Frontal cortex (tissue), 4 donors: ENCODE data around the gene USP26. TPM values are rescaled to one million over a fixed set of nuclear protein-coding genes. Genes with fewer than 3 reads are reported as not detected.
A peak's percentile ranks its signal among the peaks of the same experiment; 100 is the strongest.
"Not testable (repeated sequence)": the region's sequence is repeated elsewhere in the genome, so short reads cannot be mapped to it uniquely, and the experiment has no call there.

Source experiments
- DNase-seq, 2 donors: peaks; one replicate each; pipeline ENCODE4 v3.0.0; 2012; ENCODE audit warnings: low spot score in 2 of 2
- FAIRE-seq: peaks from 2 replicates; lab custom pipeline; 2012; peaks lifted over from hg19 to GRCh38; lab: Jason Lieb, UNC
- total RNA-seq: library from RNA; depleted of rRNA; stranded (reverse); fragments of >200 nt; gene quantifications from one replicate; pipeline ENCODE4 v1.2.3, GENCODE V29; 2014
- donor health status: control.
- donor health status: control.
- donor health status: control.

USP26 gene, protein sequence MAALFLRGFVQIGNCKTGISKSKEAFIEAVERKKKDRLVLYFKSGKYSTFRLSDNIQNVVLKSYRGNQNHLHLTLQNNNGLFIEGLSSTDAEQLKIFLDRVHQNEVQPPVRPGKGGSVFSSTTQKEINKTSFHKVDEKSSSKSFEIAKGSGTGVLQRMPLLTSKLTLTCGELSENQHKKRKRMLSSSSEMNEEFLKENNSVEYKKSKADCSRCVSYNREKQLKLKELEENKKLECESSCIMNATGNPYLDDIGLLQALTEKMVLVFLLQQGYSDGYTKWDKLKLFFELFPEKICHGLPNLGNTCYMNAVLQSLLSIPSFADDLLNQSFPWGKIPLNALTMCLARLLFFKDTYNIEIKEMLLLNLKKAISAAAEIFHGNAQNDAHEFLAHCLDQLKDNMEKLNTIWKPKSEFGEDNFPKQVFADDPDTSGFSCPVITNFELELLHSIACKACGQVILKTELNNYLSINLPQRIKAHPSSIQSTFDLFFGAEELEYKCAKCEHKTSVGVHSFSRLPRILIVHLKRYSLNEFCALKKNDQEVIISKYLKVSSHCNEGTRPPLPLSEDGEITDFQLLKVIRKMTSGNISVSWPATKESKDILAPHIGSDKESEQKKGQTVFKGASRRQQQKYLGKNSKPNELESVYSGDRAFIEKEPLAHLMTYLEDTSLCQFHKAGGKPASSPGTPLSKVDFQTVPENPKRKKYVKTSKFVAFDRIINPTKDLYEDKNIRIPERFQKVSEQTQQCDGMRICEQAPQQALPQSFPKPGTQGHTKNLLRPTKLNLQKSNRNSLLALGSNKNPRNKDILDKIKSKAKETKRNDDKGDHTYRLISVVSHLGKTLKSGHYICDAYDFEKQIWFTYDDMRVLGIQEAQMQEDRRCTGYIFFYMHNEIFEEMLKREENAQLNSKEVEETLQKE
- not detected for total RNA-seq

DNA sequence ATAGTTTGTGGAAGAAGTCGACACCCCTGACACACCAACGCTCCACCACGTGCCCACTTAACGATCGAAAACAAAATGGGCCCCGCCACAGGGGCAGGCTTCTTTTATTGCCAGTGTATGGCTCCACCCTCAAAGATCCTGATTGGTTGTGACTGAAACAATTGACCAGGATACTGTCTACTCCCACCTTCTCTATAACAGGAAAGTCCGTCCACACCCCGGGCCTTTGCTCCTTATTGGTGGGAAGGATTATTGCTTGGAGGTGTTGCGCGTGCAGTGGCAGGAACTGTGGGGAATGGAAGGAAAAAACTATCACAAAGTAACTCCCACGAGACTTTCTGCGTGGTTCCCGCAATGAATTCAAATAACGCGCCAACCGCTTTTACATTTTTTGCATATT is at the start of gene USP26:
USP26 (minus strand) TSS at position 79 of the 400 bp plus-strand sequence. CDS start 68,889 bp downstream, outside the sequence.
- DNase-seq, result no peak
- no peak for FAIRE-seq

DNA sequence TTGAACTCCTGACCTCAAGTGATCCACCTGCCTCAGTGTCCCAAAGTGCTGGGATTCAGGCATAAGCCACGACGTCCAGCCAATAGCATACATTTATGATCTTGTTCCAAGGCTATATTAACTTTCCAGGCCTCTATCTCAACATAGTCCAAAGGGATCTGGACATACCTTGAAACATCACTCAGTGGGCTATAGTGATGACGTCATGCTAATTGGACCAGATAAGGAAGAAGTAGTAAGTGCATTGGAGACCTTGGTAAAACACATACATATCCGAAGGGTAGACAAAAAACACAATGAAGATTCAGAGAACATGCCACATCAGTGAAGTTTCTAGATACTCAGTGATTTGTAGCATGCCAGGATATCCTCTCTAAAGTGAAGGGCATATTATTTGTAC is 37.4 kb upstream of the USP26 start:
- FAIRE-seq, result no peak
- DNase-seq, result no peak

DNA sequence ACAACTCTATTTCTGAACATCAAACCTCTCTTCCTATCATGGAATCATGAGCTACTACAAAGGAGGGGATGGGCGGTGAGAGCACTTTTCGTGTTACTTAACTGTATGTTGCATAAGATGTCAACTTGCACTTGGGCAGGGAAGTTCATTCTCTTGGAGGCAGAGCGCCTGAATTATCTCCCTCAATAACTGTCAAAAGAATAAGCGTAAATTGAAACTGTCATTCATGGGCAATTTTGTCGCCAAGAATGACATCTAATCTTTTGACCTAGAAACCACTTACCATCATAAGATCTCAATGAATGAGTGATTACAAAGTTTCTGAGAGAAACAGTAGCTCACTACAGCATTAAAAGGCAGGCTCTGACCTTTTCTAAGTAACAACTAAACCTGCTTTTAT is 23.5 kb upstream of the USP26 start:
- no peak for FAIRE-seq
- no peak for DNase-seq

DNA sequence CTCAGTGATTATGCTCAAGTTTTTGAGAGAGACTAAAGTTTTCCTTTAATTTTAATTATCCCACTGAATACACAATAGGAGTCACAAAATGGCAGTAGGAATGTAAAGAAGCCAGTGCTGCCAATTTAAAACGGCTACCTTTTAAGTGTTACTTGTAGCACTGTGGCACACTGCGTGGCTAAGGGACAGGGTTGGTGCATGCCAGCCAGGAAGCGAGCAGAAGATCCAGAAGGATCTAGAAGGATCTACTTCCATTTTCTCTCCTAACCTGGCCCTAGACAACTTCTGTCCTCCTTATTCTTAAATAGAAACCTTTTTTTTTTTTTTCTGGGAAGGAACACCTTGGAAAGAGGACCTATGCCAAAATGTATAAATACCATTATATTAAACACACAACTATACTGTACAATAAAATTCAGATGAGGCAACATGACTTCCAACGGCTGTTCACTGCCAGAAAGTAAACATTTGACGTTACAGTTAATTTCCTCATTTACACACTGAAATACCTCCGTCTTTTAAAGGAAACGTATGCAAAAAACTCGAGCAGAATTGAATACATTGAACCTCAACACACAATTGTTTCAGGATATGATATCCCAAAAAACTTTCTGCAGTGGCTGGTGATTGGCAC is 2.7 kb downstream of the USP26 start:
- no peak for FAIRE-seq
- no peak for DNase-seq

DNA sequence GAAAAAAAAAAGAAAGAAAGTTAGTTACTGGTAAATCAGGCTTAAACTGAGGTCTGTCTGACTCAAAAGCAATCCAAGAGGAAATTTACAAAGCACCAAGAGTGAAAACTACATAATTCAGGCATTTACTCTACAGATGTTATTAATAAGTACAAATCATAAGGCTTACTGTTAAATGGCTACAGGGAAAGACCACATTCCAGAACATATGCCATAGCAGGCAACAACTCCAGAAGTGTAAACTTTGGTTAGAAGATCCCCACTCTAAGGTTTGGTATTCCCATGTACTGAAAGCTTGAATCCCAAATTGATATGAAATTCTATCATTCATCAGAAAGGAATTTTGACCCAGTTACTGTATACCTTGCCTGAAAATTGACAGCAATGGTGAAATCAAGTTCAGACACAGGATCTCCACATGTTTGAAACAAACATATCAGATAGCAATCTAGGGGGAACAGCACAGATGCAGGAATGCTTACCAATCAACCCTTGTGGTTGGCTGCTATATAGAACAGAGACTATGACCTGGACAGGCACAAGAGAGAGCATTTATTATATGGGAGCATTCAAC is 6.6 kb downstream of the USP26 start:
- FAIRE-seq (no peak), DNase-seq (no peak)

DNA sequence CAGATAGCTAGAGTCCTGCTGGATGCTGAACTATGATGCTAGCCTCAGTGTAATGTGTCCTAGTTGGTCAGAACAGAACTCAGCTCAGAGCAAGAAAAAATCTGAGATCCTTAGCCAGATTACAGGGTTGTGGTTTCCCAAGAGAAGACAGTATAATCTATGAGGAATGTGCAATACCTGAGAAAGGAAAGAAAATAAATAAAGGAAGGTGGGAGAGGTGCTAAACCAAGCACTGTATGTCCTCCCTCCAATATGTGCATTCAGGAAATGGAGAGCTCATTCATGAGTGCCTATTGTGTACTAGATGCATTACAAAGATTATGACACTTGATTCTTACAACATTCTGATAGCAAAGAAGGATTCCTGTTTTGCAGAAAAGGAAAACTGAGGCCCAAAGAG is 7.5 kb downstream of the USP26 start:
- FAIRE-seq (no peak), DNase-seq (no peak)

GRCh38 chrX:133085785-133086184 is 11.1 kb downstream of the USP26 start:
- FAIRE-seq (no peak), DNase-seq (no peak)

DNA sequence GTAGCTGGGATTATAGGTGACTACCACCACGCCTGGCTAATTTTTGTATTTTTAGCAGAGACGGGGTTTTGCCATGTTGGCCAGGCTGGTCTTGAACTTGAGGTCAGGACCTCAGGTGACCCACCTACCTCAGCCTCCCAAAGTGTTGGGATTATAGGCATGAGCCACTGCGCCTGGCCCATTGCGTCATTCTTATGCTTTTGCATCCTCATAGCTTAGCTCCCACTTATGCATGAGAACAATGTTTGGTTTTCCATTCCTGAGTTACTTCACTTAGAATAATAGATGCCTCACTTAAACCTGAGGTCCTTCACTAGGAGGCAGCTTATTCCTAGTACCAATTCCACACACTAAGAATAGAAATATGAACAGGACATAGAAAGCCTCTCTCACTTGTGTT is 11.9 kb downstream of the USP26 start:
- not testable (repeated sequence) for FAIRE-seq, DNase-seq

DNA sequence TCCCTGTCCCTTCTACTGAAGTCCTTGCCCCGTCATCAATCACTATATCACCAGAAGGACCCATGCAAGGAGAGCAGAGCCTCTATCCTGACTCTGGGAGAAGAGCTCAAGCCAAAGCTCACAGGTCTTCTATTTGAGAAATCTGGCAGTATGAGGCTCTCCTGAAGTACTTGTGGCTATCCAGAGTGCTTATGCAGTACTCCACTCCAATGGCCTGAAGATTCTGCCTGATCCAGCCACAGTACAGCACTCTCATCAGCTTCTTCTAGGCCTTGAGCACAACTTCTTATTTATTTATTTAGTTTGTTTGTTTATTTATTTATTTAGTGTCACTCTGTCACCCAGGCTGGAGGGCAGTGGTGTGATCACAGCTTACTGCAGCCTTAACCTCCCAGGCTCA is 13.0 kb downstream of the USP26 start:
- no peak for FAIRE-seq
- DNase-seq, result no peak

DNA sequence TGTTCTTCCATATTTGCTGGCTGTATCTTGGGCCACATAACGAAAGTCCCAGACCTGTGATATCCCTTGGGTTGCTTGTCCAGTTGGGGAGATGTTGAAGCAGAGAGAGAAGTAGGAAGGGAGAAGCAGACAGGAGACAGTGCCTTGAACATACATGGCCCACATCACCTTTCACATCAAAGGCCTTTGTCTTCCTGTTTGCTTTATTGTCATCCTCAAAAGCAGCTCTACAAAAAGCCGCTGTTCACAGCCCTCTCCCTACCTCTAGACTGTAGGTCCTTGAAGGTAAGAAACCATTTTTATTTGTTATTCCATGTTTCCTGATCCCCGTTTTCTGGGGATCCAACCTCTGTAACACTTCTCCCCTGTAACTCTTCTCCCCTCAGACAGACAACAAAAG is 14.9 kb downstream of the USP26 start:
- DNase-seq (no peak), FAIRE-seq (no peak)

DNA sequence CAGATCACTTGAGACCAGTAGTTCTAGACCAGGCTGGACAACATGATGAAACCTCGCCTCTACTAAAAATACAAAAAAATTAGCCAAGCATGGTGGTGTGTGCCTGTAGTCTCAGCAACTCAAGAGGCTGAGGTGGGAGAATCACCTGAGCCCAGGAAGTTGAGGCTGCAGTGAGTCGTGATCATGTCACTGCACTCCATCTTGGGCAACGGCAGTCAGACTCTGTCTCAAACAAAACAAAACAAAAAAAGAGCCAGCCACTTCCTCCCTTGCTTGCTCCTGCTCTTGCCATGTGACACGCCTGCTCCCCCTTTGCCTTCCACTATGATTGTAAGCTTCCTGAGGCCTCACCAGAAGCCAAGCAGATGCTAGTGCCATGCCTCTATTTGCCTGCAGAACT is 19.1 kb downstream of the USP26 start:
- FAIRE-seq, result not testable (repeated sequence)

GRCh38 chrX:133072566-133072965 is 24.3 kb downstream of the USP26 start:
- FAIRE-seq (no peak), DNase-seq (no peak)

More for the DNA sequence above, 19.1 kb downstream of the USP26 start:
- not testable (repeated sequence) for DNase-seq

GRCh38 chrX:133068461-133068860 is 28.4 kb downstream of the USP26 start:
- FAIRE-seq (no peak), DNase-seq (no peak)

GRCh38 chrX:133056341-133056740 is 40.6 kb downstream of the USP26 start:
- no peak for FAIRE-seq

DNA sequence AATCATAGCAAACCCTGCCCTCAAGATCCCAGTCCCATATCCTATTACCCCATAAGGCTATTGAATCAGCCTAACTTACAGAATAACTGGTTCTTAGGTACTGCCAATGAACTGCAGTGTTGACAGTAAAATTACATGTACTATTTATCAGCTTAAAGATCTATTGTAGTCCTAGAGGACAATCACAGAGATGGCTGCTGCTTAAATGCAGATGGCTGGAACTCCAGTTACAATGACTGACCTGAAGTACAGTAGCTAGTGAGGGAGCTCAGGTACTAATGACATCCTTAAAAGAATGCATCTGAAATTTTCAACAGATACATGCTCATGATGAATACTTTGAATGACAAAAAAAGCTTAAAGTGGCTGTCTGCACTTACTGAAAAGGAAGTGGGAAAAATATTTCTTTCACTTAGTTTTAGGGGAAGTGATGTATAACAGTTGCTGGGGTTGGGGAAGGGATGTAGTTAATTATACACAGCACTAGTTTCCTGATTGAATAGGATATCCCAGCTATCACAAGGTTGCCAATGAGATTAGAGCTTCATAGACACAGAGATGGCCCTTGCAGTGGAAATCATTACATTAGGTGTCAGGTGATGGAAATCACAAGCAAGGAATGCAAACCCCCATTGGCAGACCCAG is 42.0 kb downstream of the USP26 start:
- DNase-seq, result no peak
- FAIRE-seq, result no peak

More at GRCh38 chrX:133056341-133056740, 40.6 kb downstream of the USP26 start:
- no peak for DNase-seq

DNA sequence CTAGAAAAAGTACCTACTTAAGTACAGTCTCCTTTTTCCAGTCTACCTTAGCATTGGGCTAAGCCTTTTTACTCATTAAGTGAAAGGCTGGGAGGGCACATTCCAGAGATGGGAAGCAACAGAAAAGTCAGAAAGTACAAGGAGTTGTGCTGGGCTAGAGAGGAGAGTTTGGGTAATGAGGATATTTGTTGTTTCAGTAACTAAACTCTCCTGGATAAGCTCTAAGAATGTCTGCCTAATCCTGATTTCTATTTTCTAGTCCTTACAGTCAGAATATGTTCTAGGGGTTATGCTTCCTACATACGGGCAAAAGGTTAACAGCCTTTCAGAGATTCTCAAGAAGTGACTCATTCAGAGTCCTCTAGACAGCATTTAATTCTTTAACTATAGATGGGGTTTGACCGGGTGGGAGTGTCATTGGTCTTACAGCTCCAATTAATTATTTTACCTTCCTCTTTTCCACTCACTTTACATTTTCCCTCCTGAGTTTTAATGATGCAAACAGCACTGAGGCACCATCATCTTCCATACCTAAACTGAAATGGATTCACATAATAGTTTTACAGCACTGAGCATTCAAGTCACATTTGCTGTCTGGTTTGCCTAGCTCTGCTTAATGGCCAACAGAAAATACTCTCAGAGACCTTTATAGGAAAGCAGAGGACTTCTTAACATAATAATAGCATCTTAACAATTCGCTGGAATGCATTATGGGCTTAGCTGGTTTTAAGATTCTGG is 42.9 kb downstream of the USP26 start:
- FAIRE-seq, result no peak
- DNase-seq, result no peak

GRCh38 chrX:133048751-133049150 is 48.2 kb downstream of the USP26 start:
- no peak for FAIRE-seq

GRCh38 chrX:133046601-133047000 is 50.3 kb downstream of the USP26 start:
- FAIRE-seq (no peak), DNase-seq (no peak)

More at GRCh38 chrX:133048751-133049150, 48.2 kb downstream of the USP26 start:
- DNase-seq, result no peak

DNA sequence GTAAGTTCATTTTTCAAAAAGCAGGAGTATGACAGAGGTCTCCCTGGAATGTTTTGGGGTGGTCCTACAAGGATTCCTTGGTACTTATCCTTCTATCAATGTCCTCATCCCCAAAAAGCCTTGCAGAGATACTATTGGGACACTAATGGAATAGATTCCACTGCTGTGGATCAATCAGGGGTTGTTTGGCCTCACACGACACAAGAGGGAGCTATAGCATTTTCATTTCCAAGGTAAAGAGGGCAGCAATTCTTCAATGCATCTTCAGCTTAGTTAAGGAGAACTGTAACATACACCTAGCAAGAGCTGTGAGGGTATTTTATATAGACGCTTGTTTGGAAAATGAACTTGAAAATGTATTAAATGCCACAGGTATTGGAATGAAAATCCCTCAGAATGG is 50.9 kb downstream of the USP26 start:
- DNase-seq, result peak; percentile 2 to 8

More for the DNA sequence above, 50.9 kb downstream of the USP26 start:
- FAIRE-seq, result no peak
